Fibroblast of pulmonary artery (primary cell): ENCODE results near the gene KIAA0753.

Source experiments
- DNase-seq: peaks from one replicate; pipeline ENCODE4 v3.0.0-alpha.2; 2010; ENCODE audit warnings: low read depth
- H3K4me3 ChIP-seq: replicated peaks from 2 replicates; pipeline ENCODE4 v1.5.1; 2011; ENCODE audit warnings: low read depth, mild to moderate bottlenecking, control low read depth, low read length, moderate library complexity
- CTCF ChIP-seq: IDR thresholded peaks from 2 replicates; pipeline ENCODE4 v1.5.1; 2011; ENCODE audit warnings: mild to moderate bottlenecking, control low read depth, low read length, inconsistent platforms; ENCODE audit errors: missing control alignments

Gene KIAA0753

DNA sequence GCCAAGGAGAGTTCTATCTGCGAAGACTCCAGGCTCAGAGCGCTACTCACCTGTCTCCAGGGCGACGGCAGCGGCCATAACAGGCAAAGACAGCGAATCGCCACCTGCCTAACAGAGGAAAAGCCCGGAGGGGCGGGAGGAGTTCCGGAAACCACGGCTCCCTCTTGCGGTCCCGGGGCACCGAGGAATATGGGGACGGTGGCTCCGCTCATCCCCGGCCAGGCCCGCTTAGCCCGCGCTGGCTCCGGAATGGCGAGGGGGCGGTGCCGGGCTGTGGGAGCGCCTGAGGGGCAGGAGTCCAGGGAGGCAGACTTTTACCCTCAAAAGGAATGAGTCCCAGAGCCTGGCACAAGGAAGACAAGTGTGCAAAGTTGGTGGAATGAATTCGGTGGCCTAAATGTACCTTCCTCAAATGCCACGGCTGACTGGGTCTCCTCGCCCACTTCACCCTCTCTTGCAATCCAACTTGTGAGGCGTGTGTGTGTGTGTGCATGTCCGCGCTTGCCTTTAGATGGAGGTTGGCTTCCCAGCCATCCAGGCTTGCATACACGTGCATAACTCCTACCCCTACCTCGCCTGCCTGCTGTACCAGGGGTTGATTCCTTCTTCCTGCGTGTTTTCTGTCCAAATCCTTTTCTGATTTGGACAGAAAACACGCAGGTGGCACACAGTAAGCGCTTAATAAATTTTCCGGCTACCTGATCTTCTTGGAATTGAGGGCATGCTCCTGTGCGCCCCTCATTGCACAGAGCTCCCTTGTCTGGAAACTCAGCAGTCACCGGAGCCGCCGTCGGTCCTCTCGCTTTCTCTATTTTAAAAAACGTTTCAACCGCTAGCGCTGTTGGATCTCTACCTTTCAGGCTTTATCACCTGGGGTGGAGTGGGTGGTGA lies 14.6 kb upstream of the KIAA0753 start:
- peak; percentile 10 for DNase-seq
- TF ChIP-seq CTCF, result no peak
- H3K4me3 ChIP-seq, result no peak overlapping the region

DNA sequence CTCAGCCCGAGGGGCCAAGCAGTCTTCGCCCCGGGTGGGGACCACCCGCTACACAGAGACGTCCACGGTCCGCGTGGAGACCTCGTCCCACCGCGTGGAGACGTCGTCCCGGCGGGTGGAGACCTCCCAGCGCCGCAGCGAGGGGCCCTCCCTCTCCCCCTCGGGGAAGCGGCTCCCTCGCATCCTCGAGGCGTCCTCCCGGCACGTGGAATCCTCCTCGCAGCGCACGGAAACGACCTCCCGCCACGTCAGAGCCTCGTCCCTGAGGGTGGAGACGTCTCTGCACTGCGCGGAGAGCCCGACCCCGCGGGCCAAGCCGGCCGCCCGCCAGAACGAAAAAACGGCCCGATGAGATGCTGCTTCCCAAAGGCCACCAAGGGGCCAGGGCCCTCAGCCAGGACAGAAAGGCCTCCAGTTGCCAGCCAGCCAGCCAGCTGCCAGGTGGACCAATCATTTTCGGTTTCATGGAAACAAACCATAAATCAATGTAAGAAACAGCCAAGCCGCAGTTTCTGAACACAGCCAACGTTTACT lies 11.5 kb upstream of the KIAA0753 start:
- H3K4me3 ChIP-seq, result peak overlapping the region; percentile 100
- TF ChIP-seq CTCF, result no peak
- DNase-seq, result peak; percentile 32

DNA sequence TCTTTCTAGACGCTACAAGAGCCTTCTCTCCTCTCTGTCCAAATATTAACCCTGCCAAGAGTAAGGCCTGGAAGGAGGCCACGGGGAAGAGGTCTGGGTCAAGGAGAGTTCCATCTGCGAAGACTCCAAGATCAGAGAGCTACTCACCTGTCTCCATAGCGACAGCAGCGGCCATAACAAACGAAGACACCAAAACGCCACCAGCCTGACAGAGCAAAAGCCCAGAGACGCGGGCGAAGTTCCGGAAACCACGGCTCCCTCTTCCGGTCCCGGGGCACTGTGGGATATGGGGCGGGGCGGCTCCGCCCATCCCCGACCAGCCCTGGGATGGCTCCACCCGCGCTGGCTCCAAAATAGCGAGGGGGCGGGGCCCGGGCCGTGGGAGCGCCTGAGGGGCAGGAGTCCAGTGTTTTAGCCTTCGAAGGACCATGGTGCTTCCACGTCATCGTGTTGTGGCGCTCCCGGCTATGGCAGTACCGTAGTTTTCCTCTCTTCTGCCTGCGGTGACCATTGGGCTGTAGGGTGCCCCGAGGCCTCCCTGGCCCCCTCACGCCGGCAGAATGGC lies 10.9 kb upstream of the KIAA0753 start, which contains the start of the genes C17orf100 and MED31:
Gene C17orf100, plus strand, starts transcription at position 409 of the 565 bp plus-strand sequence. Its CDS starts 152 bp downstream, at position 561.
Gene MED31, minus strand, starts transcription at position 252 of the 565 bp plus-strand sequence. Its CDS starts 77 bp downstream, at position 175.
- no peak for TF ChIP-seq CTCF
- DNase-seq, result peak; percentile 93
- H3K4me3 ChIP-seq, result peak within 1 kb of the TSS; percentile 100

DNA sequence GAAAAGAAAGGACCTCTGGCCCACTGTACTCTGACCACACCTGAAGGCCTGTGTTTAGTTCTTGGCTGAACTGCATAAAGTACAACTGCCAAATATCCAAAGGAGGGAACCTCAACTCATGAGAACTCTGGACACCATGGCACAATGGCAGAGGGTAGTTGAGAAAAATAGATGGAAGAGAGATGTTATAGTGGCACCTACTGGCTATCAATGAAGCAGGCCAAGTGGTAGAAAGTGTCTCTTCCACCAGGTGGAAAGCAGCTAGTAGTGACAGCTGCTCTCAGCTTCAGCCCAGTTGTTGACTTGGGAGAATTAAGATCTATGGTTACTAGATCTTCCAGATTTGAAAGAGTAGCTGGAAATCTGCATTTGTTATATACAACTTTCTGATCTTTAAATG lies 7.7 kb upstream of the KIAA0753 start:
- peak; percentile 25 for TF ChIP-seq CTCF
- no peak overlapping the region for H3K4me3 ChIP-seq
- DNase-seq, result peak; percentile 27

GRCh38 chr17:6643451-6644125 lies 3.1 kb upstream of the KIAA0753 start:
- H3K4me3 ChIP-seq, result no peak overlapping the region
- no peak for DNase-seq
- TF ChIP-seq CTCF, result no peak

GRCh38 chr17:6642592-6642991 lies 2.1 kb upstream of the KIAA0753 start:
- no peak overlapping the region for H3K4me3 ChIP-seq
- no peak for DNase-seq
- TF ChIP-seq CTCF, result no peak
